Tibial artery (tissue), 4 donors: ENCODE measurements around the gene MAB21L3.

ENCODE experiments used
- DNase-seq, 2 donors: peaks; one replicate each; pipeline ENCODE4 v3.0.0-alpha.2; 2019
- H3K27ac ChIP-seq, 2 donors: fragments of 200-600 bp; sonication (generic) in 1 of 2; 1 replicate in 1 of 2; 2 replicates in 1 of 2; pipeline ENCODE4 v1.5.1; 2018 to 2019; ENCODE audit warnings: mild to moderate bottlenecking in 1 of 2
- H3K27me3 ChIP-seq, 2 donors: fragments of 200-600 bp; sonication (generic) in 1 of 2; one replicate each; pipeline versions ENCODE4 v1.5.1 to v1.6.0; 2016 to 2019
- H3K36me3 ChIP-seq, 3 donors: fragments of 200-600 bp; sonication (generic) in 2 of 3; one replicate each; pipeline ENCODE4 v1.5.1; 2016 to 2019; ENCODE audit warnings: mild to moderate bottlenecking in 2 of 3
- H3K4me1 ChIP-seq, 4 donors: fragments of 200-600 bp; sonication (generic) in 2 of 4; 1 replicate in 3 of 4; 2 replicates in 1 of 4; pipeline ENCODE4 v1.5.1; 2016 to 2019
- H3K4me3 ChIP-seq, 2 donors: fragments of 200-600 bp; sonication (generic) in 1 of 2; 1 replicate in 1 of 2; 2 replicates in 1 of 2; pipeline ENCODE4 v1.5.1; 2018 to 2019; ENCODE audit warnings: mild to moderate bottlenecking in 2 of 2
- H3K9me3 ChIP-seq, 3 donors: fragments of 200-600 bp; sonication (generic) in 1 of 3; one replicate each; pipeline ENCODE4 v1.5.1; 2016 to 2019
- CTCF ChIP-seq, 2 experiments: fragments of 200-600 bp in 1 of 2; fragments of 450-650 bp in 1 of 2; IDR thresholded peaks; one replicate each; pipeline ENCODE4 v1.5.1; 2017 to 2019; ENCODE audit warnings: antibody characterized with exemption in 2 of 2, mild to moderate bottlenecking in 1 of 2, moderate library complexity in 1 of 2
- intact Hi-C: fragments of 100-400 bp; cut with DNase I; formaldehyde crosslinking; loops from one replicate; pipeline ENCODE4 v1.15.0; 2023; ENCODE audit warnings: low total_unique reads

MAB21L3 gene

GRCh38 chr1:116075575-116075974 is 35.6 kb upstream of the MAB21L3 start:
- Histone ChIP-seq H3K9me3 (no peaks in the 10 kb centered on the region), H3K27ac (no peak overlapping the region), H3K4me3 (no peak overlapping the region), H3K4me1 (no peaks in the 10 kb centered on the region), H3K27me3 (no peaks in the 10 kb centered on the region), H3K36me3 (peaks cover 0 to 8% (median 5%) of the 10 kb centered on the region in 3 donors)
- no peak for TF ChIP-seq CTCF (IDR thresholded peaks at IDR 0.05)
- DNase-seq: no peak
- intact Hi-C loops: no loop called here

GRCh38 chr1:116075990-116076389 is 35.2 kb upstream of the MAB21L3 start:
- DNase-seq: no peak
- intact Hi-C loops: no loop called here
- H3K4me1 ChIP-seq: no peaks in the 10 kb centered on the region

GRCh38 chr1:116076831-116077230 is 34.4 kb upstream of the MAB21L3 start:
- H3K27ac ChIP-seq: no peak overlapping the region
- intact Hi-C loops: no loop called here

More at GRCh38 chr1:116075990-116076389, 35.2 kb upstream of the MAB21L3 start:
- Histone ChIP-seq H3K9me3 (no peaks in the 10 kb centered on the region), H3K27me3 (no peaks in the 10 kb centered on the region), H3K36me3 (peaks cover 0 to 8% (median 5%) of the 10 kb centered on the region in 3 donors), H3K4me3 (no peak overlapping the region), H3K27ac (no peak overlapping the region)
- no peak for TF ChIP-seq CTCF (IDR thresholded peaks at IDR 0.05)

GRCh38 chr1:116078699-116079223 is 32.4 kb upstream of the MAB21L3 start:
- no peaks in the 10 kb centered on the region for H3K4me1 ChIP-seq
- H3K9me3 ChIP-seq: no peaks in the 10 kb centered on the region
- H3K36me3 ChIP-seq: peaks cover 0 to 3% (median 0%) of the 10 kb centered on the region in 3 donors
- DNase-seq: no peak
- no peak overlapping the region for H3K4me3 ChIP-seq
- no peak overlapping the region for H3K27ac ChIP-seq
- no peak for TF ChIP-seq CTCF (IDR thresholded peaks at IDR 0.05)
- intact Hi-C loops: no loop called here
- no peaks in the 10 kb centered on the region for H3K27me3 ChIP-seq

More at GRCh38 chr1:116076831-116077230, 34.4 kb upstream of the MAB21L3 start:
- no peak overlapping the region for H3K4me3 ChIP-seq
- peaks cover 0 to 8% (median 5%) of the 10 kb centered on the region in 3 donors for H3K36me3 ChIP-seq
- H3K9me3 ChIP-seq: no peaks in the 10 kb centered on the region
- no peaks in the 10 kb centered on the region for H3K4me1 ChIP-seq
- TF ChIP-seq CTCF (IDR thresholded peaks at IDR 0.05): no peak
- no peak for DNase-seq
- no peaks in the 10 kb centered on the region for H3K27me3 ChIP-seq

- no peaks in the 10 kb centered on the region for H3K27me3 ChIP-seq
- H3K9me3 ChIP-seq: peaks cover 0 to 26% (median 0%) of the 10 kb centered on the region in 3 donors
- intact Hi-C loops: no loop called here
- H3K27ac ChIP-seq: no peak overlapping the region
- H3K4me3 ChIP-seq: no peak overlapping the region
- no peak for DNase-seq
- peaks cover 0 to 14% (median 0%) of the 10 kb centered on the region in 3 donors for H3K36me3 ChIP-seq
- TF ChIP-seq CTCF (IDR thresholded peaks at IDR 0.05): no peak
- no peaks in the 10 kb centered on the region for H3K4me1 ChIP-seq
These were observed 23.6 kb upstream of the MAB21L3 start for GRCh38 chr1:116087628-116088027.

GRCh38 chr1:116089870-116090269 is 21.3 kb upstream of the MAB21L3 start:
- no peak for DNase-seq
- Histone ChIP-seq H3K36me3 (peaks cover 0 to 14% (median 0%) of the 10 kb centered on the region in 3 donors), H3K4me1 (no peaks in the 10 kb centered on the region), H3K4me3 (no peak overlapping the region), H3K27ac (no peak overlapping the region), H3K9me3 (peaks cover 0 to 33% (median 0%) of the 10 kb centered on the region in 3 donors), H3K27me3 (no peaks in the 10 kb centered on the region)
- intact Hi-C loops: no loop called here
- no peak for TF ChIP-seq CTCF (IDR thresholded peaks at IDR 0.05)
